IMR-90 (cell line): ENCODE results near the gene FKBP6. TPM values are rescaled to one million over a fixed set of nuclear protein-coding genes. Genes with fewer than 3 reads are reported as not detected.

Experiments used
- ATAC-seq: fragments of 200-7000 bp; cut with Tn5 transposase; 2 replicates; pipeline ENCODE4 v1.9.1; 2020; ENCODE audit warnings: low read depth, mild to moderate bottlenecking, moderate library complexity
- BruUV-seq: library from RNA; stranded (reverse); fragments of 400-500 nt; replicated peaks from 2 replicates; lab custom pipeline; 2021; lab: Mats Ljungman, UMichigan
- CTCF ChIA-PET: fragments of 300-600 bp; formaldehyde crosslinking; extraction: SDS; loops from one replicate; lab custom pipeline; 2021; ENCODE audit warnings: antibody characterized with exemption; lab: Yijun Ruan, JAX
- POLR2A ChIA-PET: fragments of 300-600 bp; sonication (Branson Sonifier 250); formaldehyde crosslinking; loops from one replicate; lab custom pipeline; 2022; ENCODE audit warnings: antibody characterized with exemption; ENCODE audit not compliant: unreplicated experiment; lab: Charles Lee
- DNase-seq: peaks from one replicate; pipeline ENCODE4 v3.0.0; 2013
- H2AFZ ChIP-seq: replicated peaks from 2 replicates; pipeline ENCODE3; 2013; ENCODE audit warnings: low read length, mild to moderate bottlenecking; ENCODE audit not compliant: poor library complexity
- H2AK5ac ChIP-seq: 2 replicates; pipeline ENCODE4 v1.6.1; 2013; ENCODE audit warnings: low read depth, low read length, inconsistent platforms
- H2AK9ac ChIP-seq: replicated peaks from 2 replicates; pipeline ENCODE3; 2013; ENCODE audit warnings: mild to moderate bottlenecking, low read depth, low read length, moderate library complexity; ENCODE audit not compliant: poor library complexity
- H2BK120ac ChIP-seq: 2 replicates; pipeline ENCODE4 v1.6.1; 2013; ENCODE audit warnings: low read depth, low read length, inconsistent platforms
- H2BK15ac ChIP-seq: 3 replicates; pipeline ENCODE4 v1.6.1; 2013; ENCODE audit warnings: low read depth, low read length, inconsistent platforms
- H2BK20ac ChIP-seq: 2 replicates; pipeline ENCODE4 v1.6.1; 2013; ENCODE audit warnings: low read depth, mild to moderate bottlenecking, inconsistent platforms, low read length, moderate library complexity
- H2BK5ac ChIP-seq: 2 replicates; pipeline ENCODE4 v1.6.1; 2013; ENCODE audit warnings: mild to moderate bottlenecking, low read depth, low read length, inconsistent platforms; ENCODE audit not compliant: poor library complexity, severe bottlenecking
- H3K14ac ChIP-seq: replicated peaks from 2 replicates; pipeline ENCODE4 v1.6.1; 2013; ENCODE audit warnings: low read depth, low read length, inconsistent platforms
- H3K18ac ChIP-seq: 2 replicates; pipeline ENCODE4 v1.6.1; 2013; ENCODE audit warnings: low read depth, low read length, control low read depth
- H3K23ac ChIP-seq: 2 replicates; pipeline ENCODE4 v1.6.1; 2013; ENCODE audit warnings: low read depth, low read length, inconsistent platforms
- H3K27ac ChIP-seq: 2 replicates; pipeline ENCODE4 v1.5.1; 2013; ENCODE audit warnings: mild to moderate bottlenecking, control low read depth, low read length; ENCODE audit not compliant: insufficient read depth
- H3K27me3 ChIP-seq: 2 replicates; pipeline ENCODE4 v1.6.1; 2013; ENCODE audit warnings: low read length; ENCODE audit not compliant: control insufficient read depth, insufficient read depth
- H3K36me3 ChIP-seq: 2 replicates; pipeline ENCODE4 v1.6.1; 2013; ENCODE audit warnings: low read length, mixed read lengths; ENCODE audit not compliant: control insufficient read depth, insufficient read depth
- H3K4ac ChIP-seq: 2 replicates; pipeline ENCODE4 v1.6.1; 2013; ENCODE audit warnings: low read depth, low read length, inconsistent platforms
- H3K4me1 ChIP-seq: 2 replicates; pipeline ENCODE4 v1.6.1; 2013; ENCODE audit warnings: low read length, mixed read lengths; ENCODE audit not compliant: control insufficient read depth, insufficient read depth
- H3K4me2 ChIP-seq: 2 replicates; pipeline ENCODE4 v1.6.1; 2013; ENCODE audit warnings: low read depth, mild to moderate bottlenecking, control low read depth, low read length, moderate library complexity
- H3K4me3 ChIP-seq: 2 replicates; pipeline ENCODE4 v1.5.1; 2013; ENCODE audit warnings: low read depth, mild to moderate bottlenecking, control low read depth, low read length, moderate library complexity; ENCODE audit not compliant: insufficient read depth
- H3K56ac ChIP-seq: 2 replicates; pipeline ENCODE4 v1.6.1; 2013; ENCODE audit warnings: low read length, inconsistent platforms; ENCODE audit not compliant: insufficient read depth; ENCODE audit errors: extremely low read depth
- H3K79me1 ChIP-seq, 2 experiments: 2 replicates each; pipeline ENCODE4 v1.6.1; 2013; ENCODE audit warnings: low read length in 2 of 2, inconsistent platforms in 1 of 2, low read depth in 1 of 2
- H3K9ac ChIP-seq: 2 replicates; pipeline ENCODE4 v1.6.1; 2013; ENCODE audit warnings: low read depth, low read length, control low read depth
- H3K9me1 ChIP-seq: 2 replicates; pipeline ENCODE4 v1.6.1; 2013; ENCODE audit warnings: low read length, inconsistent platforms; ENCODE audit not compliant: insufficient read depth
- H3K9me3 ChIP-seq: 2 replicates; pipeline ENCODE4 v1.6.1; 2013; ENCODE audit warnings: low read length; ENCODE audit not compliant: control insufficient read depth, insufficient read depth
- H4K20me1 ChIP-seq: 2 replicates; pipeline ENCODE4 v1.6.1; 2013; ENCODE audit warnings: low read length, inconsistent platforms; ENCODE audit not compliant: insufficient read depth
- H4K5ac ChIP-seq: 2 replicates; pipeline ENCODE4 v1.6.1; 2013; ENCODE audit warnings: mild to moderate bottlenecking, low read depth, low read length, control low read depth
- H4K8ac ChIP-seq, 2 experiments: 2 replicates each; pipeline ENCODE4 v1.6.1; 2013; ENCODE audit warnings: low read depth in 2 of 2, low read length in 2 of 2, control low read depth in 1 of 2, inconsistent platforms in 1 of 2
- H4K91ac ChIP-seq: 2 replicates; pipeline ENCODE4 v1.6.1; 2013; ENCODE audit warnings: low read depth, low read length, inconsistent platforms; ENCODE audit not compliant: insufficient read depth
- CEBPB ChIP-seq: IDR thresholded peaks from 2 replicates; pipeline ENCODE4 v1.6.1; 2012; ENCODE audit warnings: low read depth, low read length, improper control_type of control experiment
- NFE2L2 ChIP-seq: fragments of 150-350 bp; IDR thresholded peaks from 2 replicates; pipeline ENCODE4 v1.6.1; 2016; ENCODE audit warnings: low read depth, mild to moderate bottlenecking, low read length
- WGBS, 2 experiments: methylation state at CpG; one replicate each; pipeline versions ENCODE4 v1.1.5 to v1.1.7; 2013; ENCODE audit warnings: missing lambda C conversion rate in 2 of 2; ENCODE audit not compliant: insufficient read length in 1 of 2; ENCODE audit errors: extremely low coverage in 2 of 2; 5-methylcytosine and 5-hydroxymethylcytosine counted together
- dilution Hi-C: fragments of 300-500 bp; cut with HindIII; formaldehyde crosslinking; loops from one replicate; pipeline ENCODE4 v1.14.3; 2018; ENCODE audit warnings: low sequenced_read_pairs; ENCODE audit not compliant: unreplicated experiment
- in situ Hi-C: fragments of 300-500 bp; cut with MboI; formaldehyde crosslinking; loops from 3 replicates; pipeline ENCODE4 v1.14.3; 2019; ENCODE audit warnings: low sequenced_read_pairs, inconsistent platforms, mixed read lengths
- intact Hi-C: fragments of 100-400 bp; cut with micrococcal nuclease; formaldehyde crosslinking; loops from 2 replicates; pipeline ENCODE4 v1.10.0; 2022
- polyA plus RNA-seq, 3 experiments: library from polyadenylated mRNA; depleted of rRNA; stranded (reverse); fragments of >200 nt; gene quantifications; 2 replicates each; pipeline ENCODE4 v1.2.3, GENCODE V29; 2012; ENCODE audit warnings: low replicate concordance in 1 of 3
- total RNA-seq: library from RNA; depleted of rRNA; stranded (reverse); fragments of >200 nt; gene quantifications from 2 replicates; pipeline ENCODE4 v1.2.3, GENCODE V29; 2012

FKBP6 gene
- total and polyA plus RNA-seq, 2 of the 4 experiments (the other 2 are of a cell fraction) = not detected

- peaks cover 13% of the 10 kb centered on the region for H3K27me3 ChIP-seq
- no CpG with 5 or more reads among the region's 10 CpGs for WGBS, 2 experiments
These were observed 10.4 kb downstream of the FKBP6 start for GRCh38 chr7:73338321-73338720.

More at GRCh38 chr7:73338321-73338720, 10.4 kb downstream of the FKBP6 start:
- in situ Hi-C loops (no loop called here), intact Hi-C loops (no loop called here), dilution Hi-C loops (no loop called here)
- no peak for TF ChIP-seq NFE2L2
- no peak for TF ChIP-seq CEBPB
- H3K9me1 ChIP-seq = 0 out of 2 replicates have a peak, but pooled peaks cover 3% of the 10 kb centered on the region
- H3K9ac ChIP-seq = no peak overlapping the region
- H4K91ac ChIP-seq = no peak overlapping the region
- peaks cover 6% of the 10 kb centered on the region for H3K4me1 ChIP-seq
- POLR2A ChIA-PET = no interaction called here
- no peaks in the 10 kb centered on the region for H3K9me3 ChIP-seq
- no peaks in the 10 kb centered on the region for H3K79me1 ChIP-seq
- H3K4me2 ChIP-seq = no peak overlapping the region
- no peak overlapping the region for H2AK5ac ChIP-seq
- H3K14ac ChIP-seq = no peak overlapping the region
- CTCF ChIA-PET = no interaction called here
- no peak overlapping the region for H2BK20ac ChIP-seq
- H2BK120ac ChIP-seq = no peak overlapping the region
- H2BK15ac ChIP-seq = no peak overlapping the region
- no peak overlapping the region for H2AFZ ChIP-seq
- H4K5ac ChIP-seq = no peak overlapping the region
- no peak overlapping the region for H3K23ac ChIP-seq
- H3K4ac ChIP-seq = no peak overlapping the region
- H4K8ac ChIP-seq = no peak overlapping the region
- no peak overlapping the region for H3K4me3 ChIP-seq
- no peak overlapping the region for H3K27ac ChIP-seq
- no peak overlapping the region for H2BK5ac ChIP-seq
- no peak overlapping the region for H3K56ac ChIP-seq
- H3K18ac ChIP-seq = no peak overlapping the region
- no TSS peak for BruUV-seq
- DNase-seq = peak; percentile 74
- no peaks in the 10 kb centered on the region for H3K36me3 ChIP-seq
- H4K20me1 ChIP-seq = no peaks in the 10 kb centered on the region
- no peak overlapping the region for H2AK9ac ChIP-seq
- no peak for ATAC-seq
